Epithelial cell of esophagus (primary cell): Measurements from ENCODE around the gene RHOV.

Experiments
- DNase-seq: peaks from one replicate; pipeline ENCODE4 v3.0.0; 2010; ENCODE audit warnings: low read depth
- H3K4me3 ChIP-seq: 2 replicates; pipeline ENCODE4 v1.5.1; 2011; ENCODE audit warnings: mild to moderate bottlenecking, low read length, control low read depth
- CTCF ChIP-seq: IDR thresholded peaks from 2 replicates; pipeline ENCODE4 v1.5.1; 2011; ENCODE audit warnings: low read depth, mild to moderate bottlenecking, low read length, control low read depth, inconsistent platforms; ENCODE audit not compliant: insufficient read depth; ENCODE audit errors: missing control alignments

The RHOV gene

GRCh38 chr15:40902605-40903561 is 28.8 kb upstream of the RHOV start:
- no peak overlapping the region for H3K4me3 ChIP-seq
- TF ChIP-seq CTCF = no peak
- peak; percentile 70 for DNase-seq

- no peak overlapping the region for H3K4me3 ChIP-seq
- DNase-seq = no peak
- no peak for TF ChIP-seq CTCF
Observed at GRCh38 chr15:40901053-40901443, 27.0 kb upstream of the RHOV start.

- TF ChIP-seq CTCF = no peak
- no peak for DNase-seq
- no peak overlapping the region for H3K4me3 ChIP-seq
Observed at GRCh38 chr15:40900256-40901052, 26.4 kb upstream of the RHOV start.

- no peak for TF ChIP-seq CTCF
- no peak overlapping the region for H3K4me3 ChIP-seq
- no peak for DNase-seq
Observed at GRCh38 chr15:40899536-40900207, 25.6 kb upstream of the RHOV start.

- peak overlapping the region; percentile 78 for H3K4me3 ChIP-seq
- TF ChIP-seq CTCF = peak; percentile 59
- DNase-seq = peak; percentile 71
Observed at GRCh38 chr15:40894681-40895448, 20.8 kb upstream of the RHOV start.
